Caco-2 (cell line): Measurements from ENCODE around the gene CACNA2D2. TPM values are rescaled to one million over a fixed set of nuclear protein-coding genes. Genes with fewer than 3 reads are reported as not detected.

Experiments used
- BruUV-seq: library from RNA; stranded (reverse); fragments of 400-500 nt; replicated peaks from 2 replicates; lab custom pipeline; 2021; lab: Mats Ljungman, UMichigan
- CTCF ChIA-PET: fragments of 300-600 bp; sonication (Branson Sonifier 250); formaldehyde crosslinking; loops from one replicate; lab custom pipeline; 2022; ENCODE audit warnings: antibody characterized with exemption; lab: Charles Lee
- POLR2A ChIA-PET: fragments of 300-600 bp; sonication (Branson Sonifier 250); formaldehyde crosslinking; loops from one replicate; lab custom pipeline; 2022; ENCODE audit warnings: antibody characterized with exemption; lab: Charles Lee
- DNase-seq, 2 experiments: peaks; one replicate each; pipeline versions ENCODE4 v3.0.0 to v3.0.0-alpha.2; 2020 to 2022
- H3K27me3 ChIP-seq: replicated peaks from 2 replicates; pipeline ENCODE4 v1.6.0; 2011; ENCODE audit warnings: low read length; ENCODE audit not compliant: control insufficient read depth, insufficient read depth
- H3K36me3 ChIP-seq: 2 replicates; pipeline ENCODE4 v1.5.1; 2011; ENCODE audit warnings: low read length; ENCODE audit not compliant: control insufficient read depth, insufficient read depth
- H3K4me1 ChIP-seq: fragments of 250-450 bp; sonication (Bioruptor Pico); 2 replicates; pipeline ENCODE4 v1.5.1; 2020; ENCODE audit warnings: mild to moderate bottlenecking
- H3K4me3 ChIP-seq: 2 replicates; pipeline ENCODE4 v1.5.1; 2011; ENCODE audit warnings: low read depth, mild to moderate bottlenecking, control low read depth, low read length
- H3K9me3 ChIP-seq: fragments of 250-450 bp; sonication (Bioruptor Pico); 2 replicates; pipeline ENCODE4 v1.5.1; 2020; ENCODE audit warnings: mild to moderate bottlenecking, moderate library complexity
- H3K27ac Mint-ChIP-seq: one replicate; pipeline ENCODE4 v1.8.0; 2022; ENCODE audit warnings: mixed read lengths; ENCODE audit not compliant: unreplicated experiment
- H3K27me3 Mint-ChIP-seq: one replicate; pipeline ENCODE4 v1.8.0; 2022; ENCODE audit warnings: mixed read lengths; ENCODE audit not compliant: insufficient read depth, unreplicated experiment
- H3K36me3 Mint-ChIP-seq: one replicate; pipeline ENCODE4 v1.8.0; 2022; ENCODE audit warnings: mild to moderate bottlenecking, mixed read lengths; ENCODE audit not compliant: insufficient read depth, unreplicated experiment
- H3K4me1 Mint-ChIP-seq: one replicate; pipeline ENCODE4 v1.8.0; 2022; ENCODE audit warnings: low read depth, mixed read lengths; ENCODE audit not compliant: unreplicated experiment
- H3K4me3 Mint-ChIP-seq: one replicate; pipeline ENCODE4 v1.8.0; 2022; ENCODE audit warnings: mild to moderate bottlenecking, moderate library complexity, mixed read lengths; ENCODE audit not compliant: unreplicated experiment
- H3K9me3 Mint-ChIP-seq: one replicate; pipeline ENCODE4 v1.8.0; 2022; ENCODE audit warnings: mixed read lengths; ENCODE audit not compliant: unreplicated experiment
- intact Hi-C: fragments of 100-400 bp; cut with micrococcal nuclease; formaldehyde crosslinking; loops from one replicate; pipeline ENCODE4 v1.10.0; 2022; ENCODE audit not compliant: unreplicated experiment
- total RNA-seq: library from RNA; stranded (reverse); gene quantifications from 2 replicates; pipeline ENCODE4 v1.2.3, GENCODE V29; 2022
- TF ChIP-seq, protein P1 (sequence below), 2 experiments: fragments of 200-600 bp in 1 of 2; IDR thresholded peaks; 1 replicate in 1 of 2; 2 replicates in 1 of 2; pipeline versions ENCODE4 v1.5.1 to v1.8.0; 2011 to 2022; ENCODE audit warnings: antibody characterized with exemption in 1 of 2, control low read depth in 1 of 2, inconsistent platforms in 1 of 2, low read depth in 1 of 2, low read length in 1 of 2, mild to moderate bottlenecking in 1 of 2, moderate library complexity in 1 of 2; ENCODE audit not compliant: insufficient read depth in 1 of 2, severe bottlenecking in 1 of 2, unreplicated experiment in 1 of 2

The CACNA2D2 gene
- total RNA-seq, 1 experiment from 2014 or later = 0.25 TPM

- H3K27ac Mint-ChIP-seq = no peak overlapping the region
- no peaks in the 10 kb centered on the region for H3K36me3 Mint-ChIP-seq
- Histone ChIP-seq H3K27me3 (no peaks in the 10 kb centered on the region), H3K36me3 (no peaks in the 10 kb centered on the region), H3K4me1 (no peaks in the 10 kb centered on the region), H3K4me3 (no peak overlapping the region), H3K9me3 (no peaks in the 10 kb centered on the region)
- no TSS peak for BruUV-seq
- peaks cover 23% of the 10 kb centered on the region for H3K27me3 Mint-ChIP-seq
- ChIA-PET POLR2A (no interaction called here), CTCF (interaction anchor here (1.1 kb wide), 1 partner anchor 64 kb away, joined by 3 read pairs; no protein-coding TSS in a partner anchor)
- TF ChIP-seq, protein P1, sequence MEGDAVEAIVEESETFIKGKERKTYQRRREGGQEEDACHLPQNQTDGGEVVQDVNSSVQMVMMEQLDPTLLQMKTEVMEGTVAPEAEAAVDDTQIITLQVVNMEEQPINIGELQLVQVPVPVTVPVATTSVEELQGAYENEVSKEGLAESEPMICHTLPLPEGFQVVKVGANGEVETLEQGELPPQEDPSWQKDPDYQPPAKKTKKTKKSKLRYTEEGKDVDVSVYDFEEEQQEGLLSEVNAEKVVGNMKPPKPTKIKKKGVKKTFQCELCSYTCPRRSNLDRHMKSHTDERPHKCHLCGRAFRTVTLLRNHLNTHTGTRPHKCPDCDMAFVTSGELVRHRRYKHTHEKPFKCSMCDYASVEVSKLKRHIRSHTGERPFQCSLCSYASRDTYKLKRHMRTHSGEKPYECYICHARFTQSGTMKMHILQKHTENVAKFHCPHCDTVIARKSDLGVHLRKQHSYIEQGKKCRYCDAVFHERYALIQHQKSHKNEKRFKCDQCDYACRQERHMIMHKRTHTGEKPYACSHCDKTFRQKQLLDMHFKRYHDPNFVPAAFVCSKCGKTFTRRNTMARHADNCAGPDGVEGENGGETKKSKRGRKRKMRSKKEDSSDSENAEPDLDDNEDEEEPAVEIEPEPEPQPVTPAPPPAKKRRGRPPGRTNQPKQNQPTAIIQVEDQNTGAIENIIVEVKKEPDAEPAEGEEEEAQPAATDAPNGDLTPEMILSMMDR (IDR thresholded peaks at IDR 0.05; ENCODE audit: insufficient read depth in 1 of 2, low read depth in 1 of 2, low read length in 1 of 2, severe bottlenecking in 1 of 2, unreplicated experiment in 1 of 2) = no peak
- no peaks in the 10 kb centered on the region for H3K9me3 Mint-ChIP-seq
- intact Hi-C loops = no loop called here
- no peak overlapping the region for H3K4me3 Mint-ChIP-seq
- no peaks in the 10 kb centered on the region for H3K4me1 Mint-ChIP-seq
- DNase-seq = no peak
These were observed 29.7 kb downstream of the CACNA2D2 start for GRCh38 chr3:50473768-50474167.

DNA sequence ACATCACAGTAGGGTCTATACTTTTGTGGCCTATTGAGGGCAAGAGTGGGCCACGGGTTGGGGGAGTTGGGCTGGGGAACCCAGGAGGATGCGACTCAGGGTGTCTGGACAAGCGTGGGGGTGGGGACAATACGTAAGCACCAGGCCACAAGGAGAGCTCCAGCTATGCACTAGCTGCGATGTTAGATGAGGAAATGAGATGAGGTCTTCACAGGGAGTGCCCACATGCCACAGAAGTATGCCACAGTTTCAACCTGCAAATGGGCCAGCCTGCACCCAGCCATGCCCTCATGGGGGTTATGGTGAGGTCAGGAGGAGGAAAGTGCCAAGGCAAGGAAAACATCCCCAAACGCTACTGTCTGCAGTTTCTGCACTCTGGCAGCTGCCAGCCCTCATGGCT is 30.5 kb downstream of the CACNA2D2 start:
- no peaks in the 10 kb centered on the region for H3K4me1 Mint-ChIP-seq
- H3K9me3 Mint-ChIP-seq = no peaks in the 10 kb centered on the region
- TF ChIP-seq, protein P1 (IDR thresholded peaks at IDR 0.05; ENCODE audit: insufficient read depth in 1 of 2, low read depth in 1 of 2, low read length in 1 of 2, severe bottlenecking in 1 of 2, unreplicated experiment in 1 of 2) = no peak
- POLR2A ChIA-PET = interaction anchor here (0.6 kb wide), 1 partner anchor 28 kb away, joined by 6 read pairs; no protein-coding TSS in a partner anchor
- peaks cover 23% of the 10 kb centered on the region for H3K27me3 Mint-ChIP-seq
- Histone ChIP-seq H3K4me1 (no peaks in the 10 kb centered on the region), H3K36me3 (no peaks in the 10 kb centered on the region), H3K4me3 (no peak overlapping the region), H3K27me3 (no peaks in the 10 kb centered on the region), H3K9me3 (no peaks in the 10 kb centered on the region)
- H3K27ac Mint-ChIP-seq = no peak overlapping the region
- no peak overlapping the region for H3K4me3 Mint-ChIP-seq
- BruUV-seq = no TSS peak
- CTCF ChIA-PET = no interaction called here
- no peak for DNase-seq
- intact Hi-C loops = no loop called here
- no peaks in the 10 kb centered on the region for H3K36me3 Mint-ChIP-seq

DNA sequence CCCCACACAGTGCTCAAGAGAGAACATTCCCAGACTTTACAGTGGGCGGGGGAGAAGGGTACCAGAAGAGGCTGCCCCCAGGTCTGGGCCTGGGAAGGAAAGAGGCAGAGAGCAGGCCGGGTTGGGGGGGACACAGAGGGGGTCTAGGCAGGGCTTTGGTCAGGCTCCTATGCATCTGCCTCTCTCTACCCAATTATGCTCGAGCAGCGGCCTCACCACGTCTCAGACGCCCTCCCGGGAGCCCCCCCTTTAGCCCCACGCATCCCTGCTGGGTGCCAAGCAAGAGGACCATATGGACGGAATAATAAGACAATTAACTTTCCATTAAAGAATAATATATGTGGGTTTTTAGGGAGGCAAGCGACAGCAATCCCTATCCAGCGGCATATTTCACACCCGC is 32.8 kb downstream of the CACNA2D2 start:
- Mint-ChIP-seq H3K4me1 (no peaks in the 10 kb centered on the region), H3K9me3 (no peaks in the 10 kb centered on the region), H3K36me3 (no peaks in the 10 kb centered on the region), H3K27me3 (peaks cover 25% of the 10 kb centered on the region), H3K27ac (no peak overlapping the region), H3K4me3 (no peak overlapping the region)
- Histone ChIP-seq H3K4me1 (no peaks in the 10 kb centered on the region), H3K36me3 (no peaks in the 10 kb centered on the region), H3K4me3 (no peak overlapping the region), H3K27me3 (peaks cover 4% of the 10 kb centered on the region), H3K9me3 (no peaks in the 10 kb centered on the region)
- TF ChIP-seq, protein P1 (IDR thresholded peaks at IDR 0.05; ENCODE audit: insufficient read depth in 1 of 2, low read depth in 1 of 2, low read length in 1 of 2, severe bottlenecking in 1 of 2, unreplicated experiment in 1 of 2) = no peak
- intact Hi-C loops = no loop called here
- DNase-seq = no peak
- POLR2A ChIA-PET = no interaction called here
- BruUV-seq = no TSS peak
- CTCF ChIA-PET = no interaction called here
